HepG2 (cell line): ENCODE results near the gene LYZL2. TPM values are rescaled to one million over a fixed set of nuclear protein-coding genes. Genes with fewer than 3 reads are reported as not detected.

Source experiments
- ATAC-seq: fragments of 200-7000 bp; cut with Tn5 transposase; 3 replicates; pipeline ENCODE4 v1.9.1; 2020; ENCODE audit warnings: mild to moderate bottlenecking, moderate library complexity
- BruUV-seq: library from RNA; stranded (reverse); fragments of 400-500 nt; replicated peaks from 2 replicates; lab custom pipeline; 2021; lab: Mats Ljungman, UMichigan
- CTCF ChIA-PET: fragments of 300-600 bp; formaldehyde crosslinking; extraction: SDS; loops from one replicate; lab custom pipeline; 2021; ENCODE audit warnings: low total read pairs, inconsistent platforms, low intra/inter-chr PET ratio; lab: Yijun Ruan, JAX
- POLR2A ChIA-PET: fragments of 350-600 bp; sonication (Branson Sonifier 250); formaldehyde crosslinking; loops from one replicate; lab custom pipeline; 2020; ENCODE audit warnings: antibody characterized with exemption, inconsistent platforms; lab: Yijun Ruan, JAX
- DNase-seq: peaks from one replicate; pipeline ENCODE4 v3.0.0-alpha.2; 2015; ENCODE audit warnings: low spot score
- FAIRE-seq: peaks from 3 replicates; lab custom pipeline; 2011; peaks lifted over from hg19 to GRCh38; lab: Jason Lieb, UNC
- H2AFZ ChIP-seq: one replicate; pipeline ENCODE4 v1.6.1; 2011; ENCODE audit warnings: low read length, inconsistent platforms
- H3K27ac ChIP-seq: fragments of 300-600 bp; 3 replicates; pipeline ENCODE4 v1.8.0; 2011; ENCODE audit warnings: mixed run types, mild to moderate bottlenecking, mixed read lengths, low read length, inconsistent platforms; ENCODE audit not compliant: insufficient read depth; ENCODE audit errors: extremely low read length
- H3K27me3 ChIP-seq, 2 experiments: fragments of 200-600 bp in 1 of 2; 2 replicates in 1 of 2; 3 replicates in 1 of 2; pipeline versions ENCODE4 v1.6.0 to v1.8.0; 2011; ENCODE audit warnings: low read length in 2 of 2, mild to moderate bottlenecking in 2 of 2, moderate library complexity in 2 of 2, inconsistent platforms in 1 of 2; ENCODE audit not compliant: insufficient read depth in 2 of 2, control insufficient read depth in 1 of 2
- H3K36me3 ChIP-seq, 2 experiments: fragments of 200-600 bp in 1 of 2; replicated peaks in 1 of 2; 2 replicates in 1 of 2; 3 replicates in 1 of 2; pipeline versions ENCODE4 v1.5.1 to v1.8.0; 2011; ENCODE audit warnings: low read length in 2 of 2, inconsistent platforms in 1 of 2; ENCODE audit not compliant: insufficient read depth in 2 of 2, control insufficient read depth in 1 of 2
- H3K4me1 ChIP-seq: 2 replicates; pipeline ENCODE4 v1.5.1; 2012; ENCODE audit warnings: low read length, inconsistent platforms; ENCODE audit not compliant: insufficient read depth
- H3K4me2 ChIP-seq: 2 replicates; pipeline ENCODE4 v1.6.0; 2011; ENCODE audit warnings: low read depth, low read length, inconsistent platforms
- H3K4me3 ChIP-seq, 3 experiments: fragments of 200-600 bp in 1 of 3; sonication (generic), shearing (Covaris generic) in 1 of 3; replicated peaks in 1 of 3; 2 replicates each; pipeline ENCODE4 v1.5.1; 2011 to 2016; ENCODE audit warnings: low read length in 3 of 3, inconsistent platforms in 2 of 3, low read depth in 2 of 3, mild to moderate bottlenecking in 2 of 3, control low read depth in 1 of 3, mixed read lengths in 1 of 3; ENCODE audit not compliant: insufficient read depth in 1 of 3
- H3K79me2 ChIP-seq: one replicate; pipeline ENCODE4 v1.6.1; 2011; ENCODE audit warnings: low read length, inconsistent platforms; ENCODE audit not compliant: insufficient read depth
- H3K9ac ChIP-seq: 2 replicates; pipeline ENCODE4 v1.6.0; 2011; ENCODE audit warnings: mild to moderate bottlenecking, low read depth, low read length, inconsistent platforms; ENCODE audit not compliant: insufficient read depth
- H3K9me3 ChIP-seq: 2 replicates; pipeline ENCODE4 v1.5.1; 2012; ENCODE audit warnings: mild to moderate bottlenecking, low read length
- H4K20me1 ChIP-seq: 2 replicates; pipeline ENCODE4 v1.6.0; 2011; ENCODE audit warnings: inconsistent platforms, mild to moderate bottlenecking, low read length, moderate library complexity; ENCODE audit not compliant: insufficient read depth
- FOXK1 ChIP-seq: sonication (generic); formaldehyde crosslinking; IDR thresholded peaks from 2 replicates; pipeline ENCODE4 v1.4.0; 2020; ENCODE audit warnings: low read depth, missing genetic modification reagents, borderline replicate concordance
- GATAD1 ChIP-seq: IDR thresholded peaks from 2 replicates; pipeline ENCODE4 v1.6.1; 2016; ENCODE audit warnings: missing genetic modification reagents, missing compliant biosample characterization
- GTF3A ChIP-seq: sonication (generic); formaldehyde crosslinking; conservative IDR thresholded peaks from 2 replicates; pipeline ENCODE4 v1.4.0; 2020; ENCODE audit warnings: mild to moderate bottlenecking, missing genetic modification reagents
- IRF2 ChIP-seq: IDR thresholded peaks from 2 replicates; pipeline ENCODE4 v1.6.1; 2018; ENCODE audit warnings: missing genetic modification reagents, missing compliant biosample characterization
- KDM1A ChIP-seq: IDR thresholded peaks from 2 replicates; pipeline ENCODE4 v1.6.1; 2016; ENCODE audit warnings: missing compliant biosample characterization
- MATR3 ChIP-seq: sonication (generic); formaldehyde crosslinking; IDR thresholded peaks from 2 replicates; pipeline ENCODE4 v1.4.0; 2020; ENCODE audit warnings: missing genetic modification reagents
- MIXL1 ChIP-seq: IDR thresholded peaks from 2 replicates; pipeline ENCODE4 v1.6.1; 2016
- MYC ChIP-seq: sonication (generic); formaldehyde crosslinking; IDR thresholded peaks from 2 replicates; pipeline ENCODE4 v1.9.0; 2021; ENCODE audit warnings: missing genetic modification reagents, borderline replicate concordance
- NKX3-1 ChIP-seq: sonication (generic); formaldehyde crosslinking; IDR thresholded peaks from 2 replicates; pipeline ENCODE4 v1.5.0; 2020; ENCODE audit warnings: missing genetic modification reagents
- NR3C1 ChIP-seq: sonication (generic); formaldehyde crosslinking; IDR thresholded peaks from 2 replicates; pipeline ENCODE4 v1.4.0; 2020; ENCODE audit warnings: missing genetic modification reagents
- PITX1 ChIP-seq: sonication (generic); formaldehyde crosslinking; IDR thresholded peaks from 2 replicates; pipeline ENCODE4 v1.5.1; 2020; ENCODE audit warnings: mild to moderate bottlenecking, missing genetic modification reagents
- RFX3 ChIP-seq: IDR thresholded peaks from 2 replicates; pipeline ENCODE4 v1.6.1; 2016; ENCODE audit warnings: missing biosample characterization, missing genetic modification reagents
- SRSF1 ChIP-seq: fragments of 200-400 bp; formaldehyde crosslinking; optimal IDR thresholded peaks from 2 replicates; pipeline ENCODE3; 2017; ENCODE audit warnings: mild to moderate bottlenecking, low read depth, low read length, moderate library complexity
- ZNF232 ChIP-seq: sonication (generic); formaldehyde crosslinking; IDR thresholded peaks from 2 replicates; pipeline ENCODE4 v1.4.0; 2020; ENCODE audit warnings: missing genetic modification reagents, borderline replicate concordance
- ZNF256 ChIP-seq: sonication (generic); formaldehyde crosslinking; conservative IDR thresholded peaks from 2 replicates; pipeline ENCODE4 v1.4.0; 2020; ENCODE audit warnings: missing genetic modification reagents
- ZNF782 ChIP-seq: sonication (generic); formaldehyde crosslinking; IDR thresholded peaks from 2 replicates; pipeline ENCODE4 v1.4.0; 2020; ENCODE audit warnings: missing genetic modification reagents, mild to moderate bottlenecking, borderline replicate concordance
- ZNF878 ChIP-seq: sonication (generic); formaldehyde crosslinking; IDR thresholded peaks from 2 replicates; pipeline ENCODE4 v1.8.1; 2023; ENCODE audit warnings: mild to moderate bottlenecking, missing genetic modification reagents, moderate library complexity
- WGBS: methylation state at CpG from one replicate; pipeline ENCODE4 v1.1.6; 2017; ENCODE audit warnings: low lambda C conversion rate; 5-methylcytosine and 5-hydroxymethylcytosine counted together
- in situ Hi-C: cut with HindIII; loops from 2 replicates; pipeline ENCODE4 v1.10.0; 2017; ENCODE audit warnings: low pct_unique_long_range_greater_than_20kb; ENCODE audit not compliant: extremely low pct_ligation_motif_present
- intact Hi-C: fragments of 100-400 bp; cut with micrococcal nuclease; formaldehyde crosslinking; loops from one replicate; pipeline ENCODE4 v1.10.0; 2022; ENCODE audit not compliant: unreplicated experiment
- polyA plus RNA-seq, 8 experiments: library from polyadenylated mRNA; depleted of rRNA in 3 of 8; stranded (reverse) in 7 of 8; unstranded in 1 of 8; fragments of >200 nt; fragmentation: Illumina TruSeq in 4 of 8; extraction: Trizol in 4 of 8; gene quantifications; 2 replicates each; pipeline versions ENCODE4 v1.2.1 to v1.2.3, GENCODE V29; 2011 to 2016; ENCODE audit warnings: low read depth in 4 of 8, missing spikeins in 1 of 8, mixed read lengths in 1 of 8; ENCODE audit not compliant: insufficient read depth in 1 of 8
- total RNA-seq, 5 experiments: library from RNA; depleted of rRNA; stranded (reverse); fragments of >200 nt; fragmentation: Illumina TruSeq; extraction: Trizol; gene quantifications; 2 replicates each; pipeline ENCODE4 v1.2.3, GENCODE V29; 2016; ENCODE audit warnings: low read depth in 1 of 5
- TF ChIP-seq, protein P1 (sequence below): sonication (generic); formaldehyde crosslinking; IDR thresholded peaks from 2 replicates; pipeline ENCODE4 v1.4.0; 2020; ENCODE audit warnings: missing genetic modification reagents
- TF ChIP-seq, protein P2 (sequence below): sonication (generic); formaldehyde crosslinking; IDR thresholded peaks from 2 replicates; pipeline ENCODE4 v1.5.0; 2020; ENCODE audit warnings: mild to moderate bottlenecking, missing genetic modification reagents, borderline replicate concordance

Gene LYZL2
- total and polyA plus RNA-seq, 2 of the 13 experiments (the other 11 are each of a cell fraction or from before 2014, with no cell fraction given): 0.20 to 0.63 TPM

DNA sequence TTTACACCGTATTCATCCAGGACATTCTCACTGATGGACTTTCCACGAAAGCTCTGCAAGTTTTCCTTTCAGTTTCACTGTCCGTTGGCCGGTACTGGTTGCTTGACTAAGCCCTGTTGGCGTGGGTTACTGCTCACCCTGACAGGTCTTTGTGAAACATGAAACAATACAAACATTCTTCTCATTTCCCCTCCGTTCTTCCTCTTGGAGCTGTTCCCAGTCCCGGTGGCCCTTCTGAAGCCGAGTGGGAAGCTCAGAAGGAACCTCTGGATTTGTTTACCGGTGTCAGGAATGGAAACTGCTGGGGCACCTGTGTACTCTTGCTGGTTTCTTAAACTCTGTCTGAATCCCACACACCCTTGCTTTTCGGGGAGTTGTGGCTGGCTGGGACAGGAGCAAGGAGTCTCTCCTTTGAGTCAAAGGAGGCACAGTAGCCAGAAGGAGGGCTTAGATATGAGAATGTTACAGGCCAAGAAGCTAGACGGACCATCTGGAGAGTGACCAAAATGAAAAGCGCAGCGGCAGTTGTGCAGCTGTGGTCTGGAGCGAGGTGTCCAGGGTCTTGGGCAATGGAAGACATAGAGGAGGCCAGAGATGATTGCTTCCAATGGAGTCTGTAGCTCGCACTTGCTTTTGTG is 45.7 kb downstream of the LYZL2 start:
- no TSS peak for BruUV-seq
- Histone ChIP-seq H3K4me1 (peaks cover 81% of the 10 kb centered on the region), H3K27me3 (no peaks in the 10 kb centered on the region), H3K4me3 (peak overlapping the region; percentile 55 to 59 (median 57)), H2AFZ (peak overlapping the region; percentile 74), H3K9ac (peak overlapping the region; percentile 38; the same call in 1 of the 2 replicates), H3K79me2 (no peaks in the 10 kb centered on the region), H3K36me3 (no peaks in the 10 kb centered on the region), H3K9me3 (no peaks in the 10 kb centered on the region), H3K4me2 (peak overlapping the region; percentile 63), H3K27ac (peak overlapping the region; percentile 30), H4K20me1 (no peaks in the 10 kb centered on the region)
- intact Hi-C loops (no loop called here), in situ Hi-C loops (no loop called here)
- FAIRE-seq (peak; percentile 82), ATAC-seq (peak; percentile 84), DNase-seq (peak; percentile 84)
- ChIA-PET POLR2A (interaction anchor here (0.7 to 1.6 kb wide), 7 partner anchors 19 to 150 kb away, joined by 3 to 12 read pairs (median 4); partner anchors contain the start of gene MAP3K8), CTCF (no interaction called here)
- 15% methylated on average over 14 of the region's 15 CpGs for WGBS
- TF ChIP-seq ZNF878 (CRISPR knock-in tag) (no peak), ZNF256 (CRISPR knock-in tag) (no peak), NR3C1 (CRISPR knock-in tag) (no peak), MYC (no peak), ZNF232 (no peak), MATR3 (CRISPR knock-in tag) (no peak), NKX3-1 (no peak), RFX3 (CRISPR knock-in tag) (no peak), ZNF782 (CRISPR knock-in tag) (0 out of 2 replicates have a peak, but pooled peaks have one; percentile 28), PITX1 (no peak), FOXK1 (peak; percentile 40; the same call in 1 of the 2 replicates), GATAD1 (CRISPR knock-in tag) (no peak), GTF3A (no peak), MIXL1 (CRISPR knock-in tag) (no peak), KDM1A (CRISPR knock-in tag) (no peak), SRSF1 (no peak), IRF2 (peak; percentile 97)
- TF ChIP-seq, protein P1, sequence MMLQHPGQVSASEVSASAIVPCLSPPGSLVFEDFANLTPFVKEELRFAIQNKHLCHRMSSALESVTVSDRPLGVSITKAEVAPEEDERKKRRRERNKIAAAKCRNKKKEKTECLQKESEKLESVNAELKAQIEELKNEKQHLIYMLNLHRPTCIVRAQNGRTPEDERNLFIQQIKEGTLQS (CRISPR knock-in tag): no peak
- TF ChIP-seq, protein P2, sequence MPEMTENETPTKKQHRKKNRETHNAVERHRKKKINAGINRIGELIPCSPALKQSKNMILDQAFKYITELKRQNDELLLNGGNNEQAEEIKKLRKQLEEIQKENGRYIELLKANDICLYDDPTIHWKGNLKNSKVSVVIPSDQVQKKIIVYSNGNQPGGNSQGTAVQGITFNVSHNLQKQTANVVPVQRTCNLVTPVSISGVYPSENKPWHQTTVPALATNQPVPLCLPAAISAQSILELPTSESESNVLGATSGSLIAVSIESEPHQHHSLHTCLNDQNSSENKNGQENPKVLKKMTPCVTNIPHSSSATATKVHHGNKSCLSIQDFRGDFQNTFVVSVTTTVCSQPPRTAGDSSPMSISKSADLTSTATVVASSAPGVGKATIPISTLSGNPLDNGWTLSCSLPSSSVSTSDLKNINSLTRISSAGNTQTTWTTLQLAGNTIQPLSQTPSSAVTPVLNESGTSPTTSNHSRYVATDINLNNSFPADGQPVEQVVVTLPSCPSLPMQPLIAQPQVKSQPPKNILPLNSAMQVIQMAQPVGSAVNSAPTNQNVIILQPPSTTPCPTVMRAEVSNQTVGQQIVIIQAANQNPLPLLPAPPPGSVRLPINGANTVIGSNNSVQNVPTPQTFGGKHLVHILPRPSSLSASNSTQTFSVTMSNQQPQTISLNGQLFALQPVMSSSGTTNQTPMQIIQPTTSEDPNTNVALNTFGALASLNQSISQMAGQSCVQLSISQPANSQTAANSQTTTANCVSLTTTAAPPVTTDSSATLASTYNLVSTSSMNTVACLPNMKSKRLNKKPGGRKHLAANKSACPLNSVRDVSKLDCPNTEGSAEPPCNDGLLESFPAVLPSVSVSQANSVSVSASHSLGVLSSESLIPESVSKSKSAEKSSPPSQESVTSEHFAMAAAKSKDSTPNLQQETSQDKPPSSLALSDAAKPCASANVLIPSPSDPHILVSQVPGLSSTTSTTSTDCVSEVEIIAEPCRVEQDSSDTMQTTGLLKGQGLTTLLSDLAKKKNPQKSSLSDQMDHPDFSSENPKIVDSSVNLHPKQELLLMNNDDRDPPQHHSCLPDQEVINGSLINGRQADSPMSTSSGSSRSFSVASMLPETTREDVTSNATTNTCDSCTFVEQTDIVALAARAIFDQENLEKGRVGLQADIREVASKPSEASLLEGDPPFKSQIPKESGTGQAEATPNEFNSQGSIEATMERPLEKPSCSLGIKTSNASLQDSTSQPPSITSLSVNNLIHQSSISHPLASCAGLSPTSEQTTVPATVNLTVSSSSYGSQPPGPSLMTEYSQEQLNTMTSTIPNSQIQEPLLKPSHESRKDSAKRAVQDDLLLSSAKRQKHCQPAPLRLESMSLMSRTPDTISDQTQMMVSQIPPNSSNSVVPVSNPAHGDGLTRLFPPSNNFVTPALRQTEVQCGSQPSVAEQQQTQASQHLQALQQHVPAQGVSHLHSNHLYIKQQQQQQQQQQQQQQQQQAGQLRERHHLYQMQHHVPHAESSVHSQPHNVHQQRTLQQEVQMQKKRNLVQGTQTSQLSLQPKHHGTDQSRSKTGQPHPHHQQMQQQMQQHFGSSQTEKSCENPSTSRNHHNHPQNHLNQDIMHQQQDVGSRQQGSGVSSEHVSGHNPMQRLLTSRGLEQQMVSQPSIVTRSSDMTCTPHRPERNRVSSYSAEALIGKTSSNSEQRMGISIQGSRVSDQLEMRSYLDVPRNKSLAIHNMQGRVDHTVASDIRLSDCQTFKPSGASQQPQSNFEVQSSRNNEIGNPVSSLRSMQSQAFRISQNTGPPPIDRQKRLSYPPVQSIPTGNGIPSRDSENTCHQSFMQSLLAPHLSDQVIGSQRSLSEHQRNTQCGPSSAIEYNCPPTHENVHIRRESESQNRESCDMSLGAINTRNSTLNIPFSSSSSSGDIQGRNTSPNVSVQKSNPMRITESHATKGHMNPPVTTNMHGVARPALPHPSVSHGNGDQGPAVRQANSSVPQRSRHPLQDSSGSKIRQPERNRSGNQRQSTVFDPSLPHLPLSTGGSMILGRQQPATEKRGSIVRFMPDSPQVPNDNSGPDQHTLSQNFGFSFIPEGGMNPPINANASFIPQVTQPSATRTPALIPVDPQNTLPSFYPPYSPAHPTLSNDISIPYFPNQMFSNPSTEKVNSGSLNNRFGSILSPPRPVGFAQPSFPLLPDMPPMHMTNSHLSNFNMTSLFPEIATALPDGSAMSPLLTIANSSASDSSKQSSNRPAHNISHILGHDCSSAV (CRISPR knock-in tag): no peak
